ENCODE measurements around the gene MLST8.

GRCh38 chr16:2210386-2211365 lies 5.4 kb downstream of the MLST8 start, which contains the start of gene BRICD5:
- no peak for TF ChIP-seq CTCF (IDR thresholded peaks at IDR 0.05)
- TF ChIP-seq POLR2A (IDR thresholded peaks at IDR 0.05): no peak
- no peak for TF ChIP-seq EP300 (IDR thresholded peaks at IDR 0.05)

Data from ovary (tissue), 3 donors.